Measurements from ENCODE around the gene IDH1. TPM values are rescaled to one million over a fixed set of nuclear protein-coding genes. Genes with fewer than 3 reads are reported as not detected.

IDH1 gene
- total and polyA plus RNA-seq, 7 experiments from 2014 or later = 1.8 to 26.4 (median 16.0) TPM

Other genes starting within 250 kb of the IDH1 start
- 10 to 100 TPM in 4 of 5 experiments, 1 to 10 TPM in 1; 6.1 to 19.4 (median 15.5) TPM for gene PLEKHM3, start 229.5 kb downstream of the IDH1 start, total RNA-seq
- 1 to 10 TPM; 3.8 to 5.4 TPM for gene PLEKHM3, start 229.5 kb downstream of the IDH1 start, polyA plus RNA-seq
- gene CRYGD, start 130.5 kb downstream of the IDH1 start, total RNA-seq = not detected
- not detected for gene CRYGD, start 130.5 kb downstream of the IDH1 start, polyA plus RNA-seq
- not detected for gene CRYGC, start 125.2 kb downstream of the IDH1 start, total RNA-seq
- gene CRYGC, start 125.2 kb downstream of the IDH1 start, polyA plus RNA-seq = not detected
- gene CRYGB, start 108.9 kb downstream of the IDH1 start, total RNA-seq = not detected
- not detected for gene CRYGB, start 108.9 kb downstream of the IDH1 start, polyA plus RNA-seq
- gene CRYGA, start 91.5 kb downstream of the IDH1 start, total RNA-seq = not detected
- gene CRYGA, start 91.5 kb downstream of the IDH1 start, polyA plus RNA-seq = not detected
- not detected for gene C2orf80, start 65.0 kb downstream of the IDH1 start, total RNA-seq
- gene C2orf80, start 65.0 kb downstream of the IDH1 start, polyA plus RNA-seq = not detected
- 10 to 100 TPM; 33.4 to 52.3 (median 39.1) TPM for gene PIKFYVE, start 11.2 kb upstream of the IDH1 start, total RNA-seq
- gene PIKFYVE, start 11.2 kb upstream of the IDH1 start, polyA plus RNA-seq = 1 to 10 TPM; 5.9 to 8.4 TPM
- gene PTH2R, start 151.7 kb upstream of the IDH1 start, total RNA-seq = under 1 TPM in 3 of 5 experiments, not detected in 2; 0.19 to 0.44 (median 0.43) TPM
- not detected for gene PTH2R, start 151.7 kb upstream of the IDH1 start, polyA plus RNA-seq